Measurements from ENCODE around the gene BANF2. TPM values are rescaled to one million over a fixed set of nuclear protein-coding genes. Genes with fewer than 3 reads are reported as not detected.

The BANF2 gene
- polyA plus RNA-seq, 1 donor from 2014 or later, result not detected

DNA sequence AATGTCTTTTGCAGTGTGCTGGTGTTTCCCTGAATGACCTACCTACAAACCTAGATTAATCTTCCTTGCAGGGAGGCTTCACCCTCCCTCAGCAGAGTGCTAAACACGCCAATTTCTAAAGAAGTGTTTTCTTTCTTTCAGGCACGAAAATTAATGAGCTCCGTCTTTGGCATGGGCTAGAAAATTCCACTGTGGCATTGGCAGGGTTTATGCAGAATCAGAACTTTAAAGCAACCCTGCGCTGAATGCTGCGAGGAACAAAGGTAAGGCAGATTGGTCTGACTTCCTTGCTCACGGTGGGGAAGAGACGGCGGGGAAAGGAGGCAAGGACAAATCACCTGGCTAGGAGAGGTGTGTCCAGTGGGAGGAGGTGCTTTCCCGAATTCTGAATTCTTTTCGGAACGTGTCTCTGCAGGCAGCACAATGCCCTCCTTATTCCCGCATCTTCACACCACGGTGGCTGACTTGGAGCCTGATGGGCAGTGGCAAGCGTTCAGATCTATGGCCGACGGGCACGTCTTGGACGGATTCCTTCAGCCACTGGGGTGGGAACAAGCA, 6.2 kb upstream of the BANF2 start:
- Histone ChIP-seq H3K9me3 (ENCODE audit: low read length) (peaks cover 3% of the 10 kb centered on the region), H2AFZ (ENCODE audit: low read depth, low read length) (no peak overlapping the region), H3K9me2 (ENCODE audit: insufficient read depth, low read length) (no peaks in the 10 kb centered on the region), H3K27me3 (ENCODE audit: insufficient read depth, low read depth, low read length) (no peaks in the 10 kb centered on the region), H3K4me2 (ENCODE audit: low read length) (no peak overlapping the region), H3F3A (ENCODE audit: insufficient read depth, low read length, poor library complexity, severe bottlenecking) (no peaks in the 10 kb centered on the region), H3K27ac (ENCODE audit: low read length) (no peak overlapping the region), H3K36me3 (ENCODE audit: insufficient read depth, low read length) (no peaks in the 10 kb centered on the region), H3K4me3 (ENCODE audit: low read length) (no peak overlapping the region), H3K9ac (ENCODE audit: low read length) (no peak overlapping the region), H3K79me2 (replicated peaks; ENCODE audit: insufficient read depth, low read length) (no peaks in the 10 kb centered on the region), H4K20me1 (ENCODE audit: insufficient read depth) (no peaks in the 10 kb centered on the region)
- no peak for TF ChIP-seq REST (IDR thresholded peaks at IDR 0.05; ENCODE audit: borderline replicate concordance)

- no peak overlapping the region for H3K9ac ChIP-seq (ENCODE audit: low read length)
- no peaks in the 10 kb centered on the region for H3K36me3 ChIP-seq (ENCODE audit: insufficient read depth, low read length)
- no peak overlapping the region for H3K27ac ChIP-seq (ENCODE audit: low read length)
- no peak overlapping the region for H3K4me3 ChIP-seq (ENCODE audit: low read length)
- no peaks in the 10 kb centered on the region for H3K9me2 ChIP-seq (ENCODE audit: insufficient read depth, low read length)
- H2AFZ ChIP-seq (ENCODE audit: low read depth, low read length), result no peak overlapping the region
- TF ChIP-seq POLR2AphosphoS5 (IDR thresholded peaks at IDR 0.05) (no peak), CTCF (IDR thresholded peaks at IDR 0.05; ENCODE audit: poor library complexity, severe bottlenecking) (no peak), EZH2 (IDR thresholded peaks at IDR 0.05; ENCODE audit: borderline replicate concordance, insufficient read depth, low read length, poor library complexity, severe bottlenecking) (no peak), SMC3 (conservative IDR thresholded peaks at IDR 0.05; ENCODE audit: poor library complexity) (no peak), TAF1 (IDR thresholded peaks at IDR 0.05; ENCODE audit: low read depth) (no peak), MXI1 (conservative IDR thresholded peaks at IDR 0.05; ENCODE audit: poor library complexity, severe bottlenecking) (no peak), REST (IDR thresholded peaks at IDR 0.05; ENCODE audit: borderline replicate concordance) (no peak), RAD21 (conservative IDR thresholded peaks at IDR 0.05) (no peak), EP300 (conservative IDR thresholded peaks at IDR 0.05; ENCODE audit: poor library complexity, severe bottlenecking) (no peak)
- H3K79me2 ChIP-seq (replicated peaks; ENCODE audit: insufficient read depth, low read length), result no peaks in the 10 kb centered on the region
- no peak overlapping the region for H3K4me2 ChIP-seq (ENCODE audit: low read length)
- peaks cover 3% of the 10 kb centered on the region for H3K9me3 ChIP-seq (ENCODE audit: low read length)
- H3K27me3 ChIP-seq (ENCODE audit: insufficient read depth, low read depth, low read length), result no peaks in the 10 kb centered on the region
- H3F3A ChIP-seq (ENCODE audit: insufficient read depth, low read length, poor library complexity, severe bottlenecking), result no peaks in the 10 kb centered on the region
- no peaks in the 10 kb centered on the region for H4K20me1 ChIP-seq (ENCODE audit: insufficient read depth)
Observed at GRCh38 chr20:17694767-17695166, 5.0 kb upstream of the BANF2 start.

All from neural cell (in vitro differentiated cells).